ENCODE data around the gene OR4C3. TPM values are rescaled to one million over a fixed set of nuclear protein-coding genes. Genes with fewer than 3 reads are reported as not detected.
"Not testable (repeated sequence)": the region's sequence is repeated elsewhere in the genome, so short reads cannot be mapped to it uniquely, and the experiment has no call there.

Gene OR4C3
- total RNA-seq, 1 experiment from 2014 or later: not detected

DNA sequence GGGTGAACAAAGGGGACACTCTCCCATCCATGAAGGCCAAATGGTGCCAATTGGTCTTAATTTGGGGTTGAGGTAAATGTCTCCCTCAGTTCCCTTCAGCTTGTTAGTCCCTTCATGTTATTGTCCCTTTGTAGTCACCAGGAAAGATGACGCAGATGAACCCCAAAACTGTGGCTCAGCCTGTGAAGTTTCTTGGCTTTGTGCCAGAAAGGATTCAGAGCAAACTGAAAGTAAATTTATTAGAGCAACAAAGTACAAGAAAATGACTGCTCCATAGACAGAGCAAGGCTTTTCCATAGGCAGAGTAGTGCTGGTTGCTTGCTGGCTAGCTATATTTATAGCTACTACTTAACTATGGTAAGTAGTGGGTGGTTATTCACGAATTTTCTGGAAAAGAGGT, 16.7 kb downstream of the OR4C3 start:
- Mint-ChIP-seq H3K36me3 (ENCODE audit: insufficient read depth in 1 of 3, low read depth in 3 of 3) (peaks cover 6 to 17% (median 15%) of the 10 kb centered on the region in 3 experiments; a peak in 5 of 7 replicates), H3K27me3 (ENCODE audit: low read depth) (no peaks in the 10 kb centered on the region)
- TF ChIP-seq, protein P1, sequence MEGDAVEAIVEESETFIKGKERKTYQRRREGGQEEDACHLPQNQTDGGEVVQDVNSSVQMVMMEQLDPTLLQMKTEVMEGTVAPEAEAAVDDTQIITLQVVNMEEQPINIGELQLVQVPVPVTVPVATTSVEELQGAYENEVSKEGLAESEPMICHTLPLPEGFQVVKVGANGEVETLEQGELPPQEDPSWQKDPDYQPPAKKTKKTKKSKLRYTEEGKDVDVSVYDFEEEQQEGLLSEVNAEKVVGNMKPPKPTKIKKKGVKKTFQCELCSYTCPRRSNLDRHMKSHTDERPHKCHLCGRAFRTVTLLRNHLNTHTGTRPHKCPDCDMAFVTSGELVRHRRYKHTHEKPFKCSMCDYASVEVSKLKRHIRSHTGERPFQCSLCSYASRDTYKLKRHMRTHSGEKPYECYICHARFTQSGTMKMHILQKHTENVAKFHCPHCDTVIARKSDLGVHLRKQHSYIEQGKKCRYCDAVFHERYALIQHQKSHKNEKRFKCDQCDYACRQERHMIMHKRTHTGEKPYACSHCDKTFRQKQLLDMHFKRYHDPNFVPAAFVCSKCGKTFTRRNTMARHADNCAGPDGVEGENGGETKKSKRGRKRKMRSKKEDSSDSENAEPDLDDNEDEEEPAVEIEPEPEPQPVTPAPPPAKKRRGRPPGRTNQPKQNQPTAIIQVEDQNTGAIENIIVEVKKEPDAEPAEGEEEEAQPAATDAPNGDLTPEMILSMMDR (conservative IDR thresholded peaks at IDR 0.05): no peak

DNA sequence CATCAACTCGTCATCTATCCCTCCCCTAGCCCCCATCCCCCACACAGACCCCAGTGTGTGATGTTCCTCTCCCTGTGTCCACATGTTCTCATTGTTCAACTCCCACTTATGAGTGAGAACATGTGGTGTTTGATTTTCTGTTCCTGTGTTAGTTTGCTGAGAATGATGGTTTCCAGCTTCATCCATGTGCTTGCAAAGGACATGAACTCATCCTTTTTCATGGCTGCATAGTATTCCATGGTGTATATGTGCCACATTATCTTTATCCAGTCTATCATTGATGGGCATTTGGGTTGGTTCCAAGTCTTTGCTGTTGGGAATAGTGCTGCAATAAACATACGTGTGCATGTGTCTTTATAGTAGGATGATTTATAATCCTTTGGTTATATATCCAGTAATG, 17.8 kb downstream of the OR4C3 start:
- H3T11ph ChIP-seq (ENCODE audit: low read length); DNase-seq; H2BK20ac ChIP-seq (ENCODE audit: low read depth, low read length, poor library complexity, severe bottlenecking); H3K14ac ChIP-seq (ENCODE audit: insufficient read depth, low read length); H4K8ac ChIP-seq (replicated peaks; ENCODE audit: insufficient read length, low read depth, low read length); H4K91ac ChIP-seq (ENCODE audit: insufficient read length, low read depth, low read length); H3K79me1 ChIP-seq (ENCODE audit: insufficient read depth, low read depth, low read length, poor library complexity, severe bottlenecking); H2AK5ac ChIP-seq (ENCODE audit: insufficient read length, low read length); H3K27me3 ChIP-seq (ENCODE audit: insufficient read depth, low read length); H3K4me2 ChIP-seq (ENCODE audit: insufficient read depth, insufficient read length, low read length); H3K27ac ChIP-seq (ENCODE audit: insufficient read length, low read depth, low read length); H2AFZ ChIP-seq (ENCODE audit: low read length); H2BK120ac ChIP-seq (ENCODE audit: low read depth, low read length, poor library complexity, severe bottlenecking); H3K27ac Mint-ChIP-seq; H3K4me3 Mint-ChIP-seq; H3K18ac ChIP-seq (ENCODE audit: insufficient read length, low read depth, low read length); H2BK12ac ChIP-seq (ENCODE audit: insufficient read length, low read depth, low read length); H4K20me1 ChIP-seq (ENCODE audit: control insufficient read depth, insufficient read depth, insufficient read length); H2BK5ac ChIP-seq (ENCODE audit: insufficient read length, low read length); H3K56ac ChIP-seq (ENCODE audit: insufficient read length, low read depth, low read length); H3K23ac ChIP-seq (ENCODE audit: insufficient read length, low read depth, low read length); H3K9ac ChIP-seq (ENCODE audit: extremely low read depth, insufficient read length, low read length); H2BK15ac ChIP-seq (ENCODE audit: low read depth, low read length); H3K4me1 Mint-ChIP-seq; H3K4me1 ChIP-seq (ENCODE audit: insufficient read depth, low read length); H4K5ac ChIP-seq (ENCODE audit: insufficient read length, low read depth, low read length); H3K23me2 ChIP-seq (ENCODE audit: insufficient read length, low read depth, low read length, poor library complexity, severe bottlenecking); H3K4ac ChIP-seq (ENCODE audit: low read depth, low read length); H3K27me3 Mint-ChIP-seq (ENCODE audit: low read depth); H3K79me2 ChIP-seq (ENCODE audit: insufficient read depth, low read length): not testable (repeated sequence)
- peaks cover 66% of the 10 kb centered on the region for H3K9me3 ChIP-seq (ENCODE audit: control insufficient read depth, low read depth, low read length)
- Mint-ChIP-seq H3K36me3 (ENCODE audit: insufficient read depth in 1 of 3, low read depth in 3 of 3) (peaks cover 6 to 16% (median 16%) of the 10 kb centered on the region in 3 experiments; a peak in 6 of 7 replicates), H3K9me3 (peaks cover 81 to 91% of the 10 kb centered on the region in 2 experiments)
- no CpG with 5 or more reads among the region's 2 CpGs for WGBS (ENCODE audit: extremely low coverage, insufficient read length, low lambda C conversion rate)

More for the DNA sequence above, 16.7 kb downstream of the OR4C3 start:
- no peak for DNase-seq
- Histone ChIP-seq H3K23me2 (ENCODE audit: insufficient read length, low read depth, low read length, poor library complexity, severe bottlenecking) (no peaks in the 10 kb centered on the region), H2BK12ac (ENCODE audit: insufficient read length, low read depth, low read length) (no peak overlapping the region), H3K27ac (ENCODE audit: insufficient read length, low read depth, low read length) (no peak overlapping the region), H4K20me1 (ENCODE audit: control insufficient read depth, insufficient read depth, insufficient read length) (no peaks in the 10 kb centered on the region), H3K79me1 (ENCODE audit: insufficient read depth, low read depth, low read length, poor library complexity, severe bottlenecking) (no peaks in the 10 kb centered on the region), H3K27me3 (ENCODE audit: insufficient read depth, low read length) (no peaks in the 10 kb centered on the region), H2AFZ (ENCODE audit: low read length) (no peak overlapping the region), H3K9ac (ENCODE audit: extremely low read depth, insufficient read length, low read length) (no peak overlapping the region), H3K56ac (ENCODE audit: insufficient read length, low read depth, low read length) (no peak overlapping the region), H3K14ac (ENCODE audit: insufficient read depth, low read length) (no peak overlapping the region), H2BK20ac (ENCODE audit: low read depth, low read length, poor library complexity, severe bottlenecking) (no peak overlapping the region), H4K5ac (ENCODE audit: insufficient read length, low read depth, low read length) (no peak overlapping the region), H3K4me1 (ENCODE audit: insufficient read depth, low read length) (no peaks in the 10 kb centered on the region), H3K23ac (ENCODE audit: insufficient read length, low read depth, low read length) (no peak overlapping the region), H4K8ac (replicated peaks; ENCODE audit: insufficient read length, low read depth, low read length) (no peak overlapping the region), H2BK5ac (ENCODE audit: insufficient read length, low read length) (no peak overlapping the region), H3K4me2 (ENCODE audit: insufficient read depth, insufficient read length, low read length) (no peak overlapping the region), H3K4ac (ENCODE audit: low read depth, low read length) (no peak overlapping the region), H3K79me2 (ENCODE audit: insufficient read depth, low read length) (no peaks in the 10 kb centered on the region), H2BK15ac (ENCODE audit: low read depth, low read length) (no peak overlapping the region), H4K91ac (ENCODE audit: insufficient read length, low read depth, low read length) (no peak overlapping the region), H2BK120ac (ENCODE audit: low read depth, low read length, poor library complexity, severe bottlenecking) (no peak overlapping the region), H3K18ac (ENCODE audit: insufficient read length, low read depth, low read length) (no peak overlapping the region), H2AK5ac (ENCODE audit: insufficient read length, low read length) (no peak overlapping the region), H3T11ph (ENCODE audit: low read length) (no peak overlapping the region), H3K9me3 (ENCODE audit: control insufficient read depth, low read depth, low read length) (peaks cover 76% of the 10 kb centered on the region)
- no CpG with 5 or more reads among the region's 2 CpGs for WGBS (ENCODE audit: extremely low coverage, insufficient read length, low lambda C conversion rate)
- Mint-ChIP-seq H3K9me3 (peaks cover 81 to 89% of the 10 kb centered on the region in 2 experiments), H3K27ac (no peak overlapping the region), H3K4me1 (no peaks in the 10 kb centered on the region), H3K4me3 (no peak overlapping the region)

Data from H9 (cell line).